WERI-Rb-1 (cell line): Measurements from ENCODE around the gene LTB.

Experiments used
- DNase-seq: peaks from one replicate; pipeline ENCODE4 v3.0.0-alpha.2; 2020
- H3K27ac ChIP-seq: fragments of 250-450 bp; sonication (Bioruptor Pico); 2 replicates; pipeline ENCODE4 v1.5.1; 2020; ENCODE audit warnings: mild to moderate bottlenecking, moderate library complexity
- H3K27me3 ChIP-seq: fragments of 250-450 bp; sonication (Bioruptor Pico); 2 replicates; pipeline ENCODE4 v1.5.1; 2021; ENCODE audit warnings: mild to moderate bottlenecking, low read depth, moderate library complexity; ENCODE audit not compliant: insufficient read depth, severe bottlenecking
- H3K36me3 ChIP-seq: fragments of 250-450 bp; sonication (Bioruptor Pico); 2 replicates; pipeline ENCODE4 v1.5.1; 2020; ENCODE audit warnings: mild to moderate bottlenecking, moderate library complexity
- H3K4me3 ChIP-seq: 2 replicates; pipeline ENCODE4 v1.5.1; 2011; ENCODE audit warnings: low read depth, mild to moderate bottlenecking, control low read depth, low read length
- H3K9me3 ChIP-seq: fragments of 250-450 bp; sonication (Bioruptor Pico); 2 replicates; pipeline ENCODE4 v1.5.1; 2021; ENCODE audit warnings: mild to moderate bottlenecking, moderate library complexity; ENCODE audit not compliant: severe bottlenecking
- CTCF ChIP-seq: IDR thresholded peaks from 2 replicates; pipeline ENCODE4 v1.5.1; 2011; ENCODE audit warnings: low read depth, mild to moderate bottlenecking, control low read depth, inconsistent platforms, low read length

Gene LTB

GRCh38 chr6:31575952-31576685 is 6.1 kb downstream of the LTB start:
- H3K27me3 ChIP-seq = no peaks in the 10 kb centered on the region
- no peak overlapping the region for H3K27ac ChIP-seq
- no peaks in the 10 kb centered on the region for H3K9me3 ChIP-seq
- no peak for DNase-seq
- H3K36me3 ChIP-seq = no peaks in the 10 kb centered on the region
- TF ChIP-seq CTCF = no peak
- H3K4me3 ChIP-seq = no peak overlapping the region

GRCh38 chr6:31575335-31575901 is 6.8 kb downstream of the LTB start, which contains the start of gene TNF:
TNF (plus strand) TSS chr6:31575565; CDS start chr6:31575742, 177 bp downstream.
- no peak for DNase-seq
- no peaks in the 10 kb centered on the region for H3K36me3 ChIP-seq
- H3K4me3 ChIP-seq = no peak within 1 kb of the TSS
- H3K27me3 ChIP-seq = no peaks in the 10 kb centered on the region
- no peak within 1 kb of the TSS for H3K27ac ChIP-seq
- no peaks in the 10 kb centered on the region for H3K9me3 ChIP-seq
- no peak for TF ChIP-seq CTCF

GRCh38 chr6:31574106-31575061 is 7.8 kb downstream of the LTB start:
- TF ChIP-seq CTCF = peak; percentile 48
- Histone ChIP-seq H3K4me3 (no peak overlapping the region), H3K36me3 (no peaks in the 10 kb centered on the region), H3K27me3 (no peaks in the 10 kb centered on the region), H3K27ac (no peak overlapping the region), H3K9me3 (no peaks in the 10 kb centered on the region)
- no peak for DNase-seq

DNA sequence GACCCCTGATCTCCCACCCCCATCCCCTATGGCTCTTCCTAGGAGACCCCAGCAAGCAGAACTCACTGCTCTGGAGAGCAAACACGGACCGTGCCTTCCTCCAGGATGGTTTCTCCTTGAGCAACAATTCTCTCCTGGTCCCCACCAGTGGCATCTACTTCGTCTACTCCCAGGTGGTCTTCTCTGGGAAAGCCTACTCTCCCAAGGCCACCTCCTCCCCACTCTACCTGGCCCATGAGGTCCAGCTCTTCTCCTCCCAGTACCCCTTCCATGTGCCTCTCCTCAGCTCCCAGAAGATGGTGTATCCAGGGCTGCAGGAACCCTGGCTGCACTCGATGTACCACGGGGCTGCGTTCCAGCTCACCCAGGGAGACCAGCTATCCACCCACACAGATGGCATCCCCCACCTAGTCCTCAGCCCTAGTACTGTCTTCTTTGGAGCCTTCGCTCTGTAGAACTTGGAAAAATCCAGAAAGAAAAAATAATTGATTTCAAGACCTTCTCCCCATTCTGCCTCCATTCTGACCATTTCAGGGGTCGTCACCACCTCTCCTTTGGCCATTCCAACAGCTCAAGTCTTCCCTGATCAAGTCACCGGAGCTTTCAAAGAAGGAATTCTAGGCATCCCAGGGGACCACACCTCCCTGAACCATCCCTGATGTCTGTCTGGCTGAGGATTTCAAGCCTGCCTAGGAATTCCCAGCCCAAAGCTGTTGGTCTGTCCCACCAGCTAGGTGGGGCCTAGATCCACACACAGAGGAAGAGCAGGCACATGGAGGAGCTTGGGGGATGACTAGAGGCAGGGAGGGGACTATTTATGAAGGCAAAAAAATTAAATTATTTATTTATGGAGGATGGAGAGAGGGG is 8.8 kb downstream of the LTB start:
- no peak overlapping the region for H3K4me3 ChIP-seq
- no peaks in the 10 kb centered on the region for H3K27me3 ChIP-seq
- no peak for DNase-seq
- H3K36me3 ChIP-seq = no peaks in the 10 kb centered on the region
- no peak for TF ChIP-seq CTCF
- H3K27ac ChIP-seq = no peak overlapping the region
- no peaks in the 10 kb centered on the region for H3K9me3 ChIP-seq

- Histone ChIP-seq H3K27ac (no peak within 1 kb of the TSS), H3K36me3 (no peaks in the 10 kb centered on the region), H3K4me3 (no peak within 1 kb of the TSS), H3K9me3 (no peaks in the 10 kb centered on the region), H3K27me3 (no peaks in the 10 kb centered on the region)
- no peak for TF ChIP-seq CTCF
- DNase-seq = no peak
Observed at GRCh38 chr6:31572041-31572911, 9.9 kb downstream of the LTB start, which contains the start of gene LTA. LTA (plus strand) TSS chr6:31572289; CDS start chr6:31572743, 454 bp downstream.
